ENCODE measurements around the gene ULK4.

DNA sequence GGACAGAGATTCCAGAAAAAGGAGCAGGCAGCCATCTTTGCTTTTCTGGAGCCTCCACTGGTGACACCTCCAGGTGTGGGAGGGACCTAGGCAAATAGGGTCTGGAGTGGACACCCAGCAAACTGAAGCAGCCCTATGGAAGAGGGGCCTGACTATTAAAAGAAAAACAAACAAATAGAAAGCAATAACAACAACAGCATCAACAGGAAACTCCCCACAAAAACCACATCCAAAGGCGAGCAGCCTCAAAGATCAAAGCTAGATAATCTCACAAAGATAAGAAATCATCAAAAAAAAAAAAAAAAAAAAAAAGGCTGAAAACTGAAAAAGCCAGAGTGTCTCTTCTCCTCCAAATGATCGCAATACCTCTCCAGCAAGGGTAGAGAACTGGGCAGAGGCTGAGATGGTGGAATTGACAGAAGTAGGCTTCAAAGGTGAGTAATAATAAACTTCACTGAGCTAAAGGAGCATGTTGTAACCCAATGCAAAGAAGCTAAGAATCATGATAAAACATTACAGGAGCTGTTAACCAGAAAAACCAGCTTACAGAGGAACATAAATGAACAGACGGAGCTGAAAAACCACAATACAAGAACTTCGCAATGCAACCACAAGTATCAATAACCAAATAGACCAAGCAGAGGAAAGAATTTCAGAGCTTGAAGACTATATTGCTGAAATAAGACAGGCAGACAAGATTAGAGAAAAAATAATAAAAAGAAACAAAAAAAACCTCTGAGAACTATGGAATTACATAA, 537.2 kb downstream of the ULK4 start:
- TF ChIP-seq, protein P1, sequence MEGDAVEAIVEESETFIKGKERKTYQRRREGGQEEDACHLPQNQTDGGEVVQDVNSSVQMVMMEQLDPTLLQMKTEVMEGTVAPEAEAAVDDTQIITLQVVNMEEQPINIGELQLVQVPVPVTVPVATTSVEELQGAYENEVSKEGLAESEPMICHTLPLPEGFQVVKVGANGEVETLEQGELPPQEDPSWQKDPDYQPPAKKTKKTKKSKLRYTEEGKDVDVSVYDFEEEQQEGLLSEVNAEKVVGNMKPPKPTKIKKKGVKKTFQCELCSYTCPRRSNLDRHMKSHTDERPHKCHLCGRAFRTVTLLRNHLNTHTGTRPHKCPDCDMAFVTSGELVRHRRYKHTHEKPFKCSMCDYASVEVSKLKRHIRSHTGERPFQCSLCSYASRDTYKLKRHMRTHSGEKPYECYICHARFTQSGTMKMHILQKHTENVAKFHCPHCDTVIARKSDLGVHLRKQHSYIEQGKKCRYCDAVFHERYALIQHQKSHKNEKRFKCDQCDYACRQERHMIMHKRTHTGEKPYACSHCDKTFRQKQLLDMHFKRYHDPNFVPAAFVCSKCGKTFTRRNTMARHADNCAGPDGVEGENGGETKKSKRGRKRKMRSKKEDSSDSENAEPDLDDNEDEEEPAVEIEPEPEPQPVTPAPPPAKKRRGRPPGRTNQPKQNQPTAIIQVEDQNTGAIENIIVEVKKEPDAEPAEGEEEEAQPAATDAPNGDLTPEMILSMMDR (conservative IDR thresholded peaks at IDR 0.05): no peak
- TF ChIP-seq EZH2 (IDR thresholded peaks at IDR 0.05; ENCODE audit: low read depth): no peak
